Measurements from ENCODE around the gene TTYH2. TPM values are rescaled to one million over a fixed set of nuclear protein-coding genes. Genes with fewer than 3 reads are reported as not detected.

The TTYH2 gene
- total RNA-seq, 4 donors from 2014 or later, result 0.51 to 34.8 (median 10.3) TPM

GRCh38 chr17:74237321-74237720, 23.9 kb downstream of the TTYH2 start:
- Histone ChIP-seq H3K36me3 (no peaks in the 10 kb centered on the region), H3K4me3 (no peak overlapping the region), H3K9me3 (no peaks in the 10 kb centered on the region), H3K27me3 (no peaks in the 10 kb centered on the region), H3K27ac (no peak overlapping the region), H3K4me1 (no peaks in the 10 kb centered on the region)
- DNase-seq, result no peak
- intact Hi-C loops (cut with DNase I; ENCODE audit: low total_unique reads), result no loop called here
- TF ChIP-seq POLR2A (IDR thresholded peaks at IDR 0.05), result no peak

GRCh38 chr17:74239172-74239571, 25.8 kb downstream of the TTYH2 start:
- Histone ChIP-seq H3K36me3 (no peaks in the 10 kb centered on the region), H3K4me3 (no peak overlapping the region), H3K9me3 (no peaks in the 10 kb centered on the region), H3K27me3 (no peaks in the 10 kb centered on the region), H3K27ac (no peak overlapping the region), H3K4me1 (no peaks in the 10 kb centered on the region)
- intact Hi-C loops (cut with DNase I; ENCODE audit: low total_unique reads), result no loop called here
- DNase-seq, result peak in 1 of 2 donors; percentile 50
- TF ChIP-seq POLR2A (IDR thresholded peaks at IDR 0.05) (no peak), CTCF (IDR thresholded peaks at IDR 0.05) (no peak)

- H3K4me3 ChIP-seq, result no peak overlapping the region
- DNase-seq, result peak in 1 of 2 donors; percentile 35
- no peak overlapping the region for H3K27ac ChIP-seq
- intact Hi-C loops (cut with DNase I; ENCODE audit: low total_unique reads), result no loop called here
- H3K9me3 ChIP-seq, result no peaks in the 10 kb centered on the region
- no peaks in the 10 kb centered on the region for H3K36me3 ChIP-seq
- no peaks in the 10 kb centered on the region for H3K27me3 ChIP-seq
- no peaks in the 10 kb centered on the region for H3K4me1 ChIP-seq
- TF ChIP-seq POLR2A (IDR thresholded peaks at IDR 0.05) (no peak), CTCF (IDR thresholded peaks at IDR 0.05) (no peak)
Observed at GRCh38 chr17:74240618-74241205, 27.3 kb downstream of the TTYH2 start.

- Histone ChIP-seq H3K4me1 (no peaks in the 10 kb centered on the region), H3K27me3 (no peaks in the 10 kb centered on the region), H3K9me3 (no peaks in the 10 kb centered on the region), H3K4me3 (no peak overlapping the region), H3K36me3 (no peaks in the 10 kb centered on the region), H3K27ac (no peak overlapping the region)
- TF ChIP-seq CTCF (IDR thresholded peaks at IDR 0.05) (no peak), POLR2A (IDR thresholded peaks at IDR 0.05) (no peak)
- DNase-seq, result no peak
- intact Hi-C loops (cut with DNase I; ENCODE audit: low total_unique reads), result no loop called here
Observed at GRCh38 chr17:74241431-74241830, 28.1 kb downstream of the TTYH2 start.

- Histone ChIP-seq H3K36me3 (no peaks in the 10 kb centered on the region), H3K9me3 (no peaks in the 10 kb centered on the region), H3K27ac (no peak overlapping the region), H3K4me1 (no peaks in the 10 kb centered on the region), H3K27me3 (no peaks in the 10 kb centered on the region), H3K4me3 (no peak overlapping the region)
- no peak for DNase-seq
- intact Hi-C loops (cut with DNase I; ENCODE audit: low total_unique reads), result no loop called here
- TF ChIP-seq POLR2A (IDR thresholded peaks at IDR 0.05) (no peak), CTCF (IDR thresholded peaks at IDR 0.05) (no peak)
Observed at GRCh38 chr17:74241847-74242246, 28.5 kb downstream of the TTYH2 start.

Measured in uterus (tissue), 4 donors.